ENCODE results near the gene STPG4.

Gene STPG4

DNA sequence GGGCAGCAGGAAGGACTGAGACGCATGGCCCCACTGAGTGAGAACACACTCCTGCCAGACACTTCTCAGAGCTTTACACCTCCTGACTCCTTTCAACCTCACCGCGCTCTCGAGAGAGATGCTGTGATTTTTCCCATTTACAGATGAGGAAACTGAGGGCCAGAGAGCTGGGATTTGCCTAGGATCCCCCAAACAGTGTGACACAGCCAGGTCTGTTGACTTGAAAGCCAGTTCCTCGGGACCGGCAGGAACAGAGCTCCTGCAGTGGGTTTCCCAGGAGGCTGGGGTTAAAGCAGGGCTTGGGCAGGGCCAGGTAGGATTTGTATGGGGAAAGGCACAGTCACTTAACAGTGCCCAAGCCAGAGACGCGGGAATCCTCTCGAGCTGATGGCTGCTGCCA lies 81.9 kb downstream of the STPG4 start:
- DNase-seq (ENCODE audit: extremely low read depth in 1 of 2, low read depth in 1 of 2), result no peak

DNA sequence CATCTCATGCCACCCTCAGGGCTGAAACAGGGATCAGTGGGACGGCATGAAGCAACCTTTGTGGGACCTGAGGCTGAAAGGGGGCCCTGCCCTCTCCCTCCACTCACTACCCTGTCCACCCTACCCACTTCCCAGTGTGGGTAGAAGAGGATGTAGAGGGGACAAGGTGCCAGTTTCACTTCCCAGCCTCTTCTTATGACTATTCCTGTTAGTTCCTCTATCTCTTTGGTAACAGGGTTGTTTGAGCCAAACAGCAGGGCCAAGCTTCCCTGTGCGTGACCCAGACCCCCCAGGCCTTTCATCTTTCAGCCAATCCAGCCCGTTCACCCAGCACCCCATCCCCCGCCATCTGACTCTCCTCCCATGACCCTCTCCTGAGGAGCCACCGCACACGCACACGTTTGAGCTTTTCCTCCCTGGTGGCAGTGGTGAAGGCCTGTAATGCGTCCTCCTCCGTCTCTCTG lies 82.3 kb downstream of the STPG4 start:
- DNase-seq (ENCODE audit: extremely low read depth in 1 of 2, low read depth in 1 of 2), result no peak

DNA sequence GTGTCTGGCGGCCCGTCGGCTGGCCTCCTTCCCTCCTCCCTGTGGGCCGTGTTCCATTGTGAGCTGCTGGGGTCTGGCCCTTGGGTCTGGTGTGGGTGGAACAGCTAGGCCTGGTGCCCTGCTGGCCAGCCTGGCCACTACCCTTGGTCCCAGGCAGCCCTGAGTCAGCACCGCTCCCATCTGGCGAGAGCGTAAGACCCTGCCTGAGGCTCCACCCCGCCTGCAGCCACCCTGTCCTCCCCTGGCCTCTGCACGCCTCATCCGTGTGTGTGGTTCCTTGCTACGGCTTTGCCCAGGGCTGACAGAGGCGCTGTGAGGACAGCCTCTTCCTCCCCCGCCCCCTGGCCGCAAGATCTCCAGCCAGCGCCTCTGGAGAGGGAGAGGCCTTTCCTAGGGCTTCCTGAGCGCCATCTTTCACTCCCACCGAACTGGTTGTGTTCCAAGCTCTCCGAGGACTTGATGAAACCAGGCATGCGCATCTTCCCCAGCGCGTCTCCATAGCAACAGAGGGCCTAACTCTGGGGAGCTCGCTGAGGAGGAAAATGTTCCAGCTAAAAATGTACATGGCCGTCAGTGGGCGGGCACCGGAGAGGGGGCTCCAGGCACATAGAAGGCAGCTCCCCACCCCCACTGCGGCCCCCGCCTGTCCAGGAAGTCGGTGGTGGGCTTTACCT lies 83.0 kb downstream of the STPG4 start:
- DNase-seq (ENCODE audit: extremely low read depth in 1 of 2, low read depth in 1 of 2), result no peak

DNA sequence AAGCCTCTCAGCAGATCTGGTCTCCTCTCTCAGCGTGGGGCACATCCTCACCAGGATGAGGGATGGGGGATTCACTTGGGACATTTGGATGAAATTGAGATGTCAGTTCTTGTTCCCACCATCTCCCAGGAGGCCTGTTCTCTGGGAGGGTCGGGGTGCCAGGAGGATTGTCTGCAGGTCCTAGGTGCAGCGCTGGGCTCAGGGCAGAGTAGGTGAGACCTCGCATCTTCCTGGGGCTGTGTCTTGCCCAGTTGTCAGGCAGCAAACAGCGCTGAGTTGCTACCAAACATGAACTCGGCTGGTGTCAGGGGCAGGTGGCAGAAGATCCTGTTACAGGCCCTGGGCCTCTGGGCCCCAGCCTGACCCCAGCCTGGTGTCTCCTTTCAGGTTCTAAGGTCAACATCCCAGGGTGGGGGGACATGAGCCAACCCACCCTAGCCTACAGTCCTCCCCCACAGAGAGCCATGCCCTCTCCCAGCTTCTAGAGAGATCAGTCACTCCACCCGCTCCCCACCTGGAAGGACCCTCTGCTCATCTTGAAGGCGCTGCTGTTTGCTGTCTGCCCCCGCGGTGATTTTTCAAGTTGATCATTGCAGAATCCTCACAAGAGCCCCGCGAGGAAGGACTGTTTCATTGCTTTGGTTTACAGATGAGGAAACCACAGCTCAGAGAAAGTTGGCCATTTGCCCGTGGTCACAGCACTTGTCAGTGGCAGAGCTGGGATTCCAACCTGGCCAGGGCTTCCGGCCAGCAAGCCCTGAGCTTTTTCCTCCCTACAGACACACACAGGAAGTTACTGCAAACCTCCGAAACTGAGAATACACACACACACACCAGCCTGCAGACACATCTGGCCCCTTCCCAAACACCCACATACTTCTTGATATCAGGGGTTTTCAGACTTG lies 83.9 kb downstream of the STPG4 start:
- DNase-seq (ENCODE audit: extremely low read depth in 1 of 2, low read depth in 1 of 2), result no peak

DNA sequence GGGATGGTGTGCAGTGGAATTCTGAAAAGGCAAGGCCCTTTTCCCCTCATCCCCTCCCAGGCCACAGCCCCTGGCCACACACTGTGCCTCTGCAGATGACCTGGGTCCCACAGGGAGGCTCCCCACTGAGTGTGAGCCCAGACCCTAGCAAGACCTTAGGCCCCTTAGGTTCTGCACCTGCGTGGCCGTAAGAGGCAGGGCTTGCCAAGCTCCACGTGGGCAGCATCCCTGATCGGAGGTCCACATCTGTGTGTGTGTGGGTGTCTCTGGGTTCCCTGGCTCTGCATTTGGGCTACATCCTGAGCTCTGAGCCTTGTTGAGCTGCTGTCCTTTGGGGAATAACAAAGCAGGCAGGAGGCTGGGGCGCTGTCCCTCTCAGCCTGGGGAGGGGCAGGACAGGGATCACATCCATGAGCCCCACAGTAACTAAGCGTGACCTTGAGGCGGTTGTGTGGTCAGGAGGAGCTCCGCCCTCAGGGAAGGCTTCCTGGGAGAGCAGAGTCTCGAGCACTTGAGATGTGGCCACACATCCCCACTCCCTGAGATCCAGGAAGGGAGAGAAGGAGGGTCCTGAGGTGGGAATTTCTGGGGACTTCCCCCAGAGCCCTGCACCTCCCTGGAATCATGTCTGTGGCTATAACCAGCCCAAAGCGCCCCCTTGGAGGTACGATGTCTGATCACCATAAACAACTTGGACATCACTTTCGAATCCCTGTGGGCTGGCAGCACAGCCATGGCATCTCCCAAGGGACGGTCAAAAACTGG lies 84.8 kb downstream of the STPG4 start:
- DNase-seq (ENCODE audit: extremely low read depth in 1 of 2, low read depth in 1 of 2), result no peak

DNA sequence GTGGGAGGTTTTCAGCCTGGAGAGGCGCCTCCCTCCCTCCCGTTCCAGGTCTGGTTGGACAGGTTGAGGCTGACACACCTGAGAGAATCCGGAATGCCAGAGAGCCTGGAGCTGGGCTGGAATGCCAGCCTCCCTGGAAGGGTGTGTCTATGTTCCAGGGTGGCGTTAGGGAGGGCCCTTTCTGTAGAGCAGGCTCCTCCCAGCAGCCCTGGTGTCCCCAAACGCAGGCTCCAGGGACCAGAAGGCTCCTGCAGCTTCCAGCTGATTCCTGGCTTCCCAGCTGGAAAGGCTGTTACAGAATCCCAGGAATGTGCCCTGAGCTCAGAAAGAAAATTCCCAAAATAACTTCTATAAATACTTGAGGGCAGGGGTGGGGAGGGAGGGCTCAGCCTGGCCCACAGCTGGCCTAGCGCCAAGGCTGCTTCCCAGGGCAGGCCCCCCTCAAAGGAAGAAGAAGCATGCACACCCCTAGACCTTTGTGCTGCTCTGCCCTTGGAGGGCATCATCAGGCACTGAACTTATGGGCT lies 85.4 kb downstream of the STPG4 start:
- DNase-seq (ENCODE audit: extremely low read depth in 1 of 2, low read depth in 1 of 2), result no peak

DNA sequence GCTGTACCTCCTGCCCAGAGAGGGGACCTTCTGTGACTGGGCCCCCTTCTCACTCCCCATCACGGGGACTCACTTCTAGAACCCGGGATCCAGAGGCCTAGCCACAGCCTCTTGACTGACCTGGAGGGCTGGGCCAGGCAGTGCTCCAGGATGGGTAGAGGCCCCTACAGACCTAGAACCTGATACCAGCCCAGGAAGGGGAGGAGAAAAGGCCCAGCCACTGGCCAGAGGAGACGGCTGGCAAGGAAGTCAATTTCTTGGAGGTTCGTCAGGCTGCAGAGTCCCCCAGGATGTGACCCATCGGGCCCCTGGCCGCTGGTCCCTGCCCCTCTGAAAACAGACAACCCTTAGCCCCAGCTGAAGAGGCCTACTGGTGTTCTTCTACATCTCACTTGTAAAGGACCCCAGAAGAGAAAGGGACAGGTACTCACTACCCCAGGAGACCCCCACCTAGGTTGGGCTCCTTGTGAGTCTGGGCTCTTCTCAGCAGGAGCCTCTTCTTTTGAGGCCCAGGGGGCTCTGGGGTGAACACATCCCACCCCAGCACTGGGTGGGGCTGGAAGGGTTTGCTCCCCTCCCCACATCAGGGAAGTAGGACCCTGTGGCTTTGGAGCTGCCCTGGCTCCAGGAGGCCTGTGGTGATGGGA lies 86.0 kb downstream of the STPG4 start:
- DNase-seq (ENCODE audit: extremely low read depth in 1 of 2, low read depth in 1 of 2), result no peak

DNA sequence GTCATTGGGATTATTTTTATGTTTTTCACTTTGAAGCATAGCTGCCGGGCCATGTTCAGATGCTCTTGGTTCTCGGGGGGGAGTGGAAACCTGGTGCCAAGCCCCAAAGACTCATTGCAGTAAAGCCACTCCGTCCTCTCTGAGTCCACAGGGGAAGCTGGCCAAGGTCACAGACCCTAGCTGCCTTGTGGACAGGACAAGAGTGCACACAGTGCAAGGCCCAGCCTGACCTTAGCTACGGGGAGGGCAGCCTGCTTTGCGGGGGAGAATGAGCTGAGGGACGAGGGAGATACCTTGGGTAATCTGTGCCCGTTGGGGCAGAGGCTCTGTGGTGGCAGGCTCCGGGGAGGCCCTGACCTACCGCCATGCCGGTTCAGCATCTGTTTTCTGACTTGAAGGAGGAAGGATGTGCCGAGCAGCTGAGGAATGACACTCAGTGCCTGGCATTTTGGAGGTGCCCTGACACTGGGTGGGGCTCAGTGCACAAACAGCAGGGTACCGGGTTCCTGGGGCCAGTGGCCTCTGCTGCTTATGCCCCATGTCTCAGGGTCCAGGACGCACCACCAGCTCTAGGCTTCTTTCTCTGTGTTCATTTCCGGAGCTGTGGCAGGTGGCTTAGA lies 87.2 kb downstream of the STPG4 start:
- no peak for DNase-seq (ENCODE audit: extremely low read depth in 1 of 2, low read depth in 1 of 2)

DNA sequence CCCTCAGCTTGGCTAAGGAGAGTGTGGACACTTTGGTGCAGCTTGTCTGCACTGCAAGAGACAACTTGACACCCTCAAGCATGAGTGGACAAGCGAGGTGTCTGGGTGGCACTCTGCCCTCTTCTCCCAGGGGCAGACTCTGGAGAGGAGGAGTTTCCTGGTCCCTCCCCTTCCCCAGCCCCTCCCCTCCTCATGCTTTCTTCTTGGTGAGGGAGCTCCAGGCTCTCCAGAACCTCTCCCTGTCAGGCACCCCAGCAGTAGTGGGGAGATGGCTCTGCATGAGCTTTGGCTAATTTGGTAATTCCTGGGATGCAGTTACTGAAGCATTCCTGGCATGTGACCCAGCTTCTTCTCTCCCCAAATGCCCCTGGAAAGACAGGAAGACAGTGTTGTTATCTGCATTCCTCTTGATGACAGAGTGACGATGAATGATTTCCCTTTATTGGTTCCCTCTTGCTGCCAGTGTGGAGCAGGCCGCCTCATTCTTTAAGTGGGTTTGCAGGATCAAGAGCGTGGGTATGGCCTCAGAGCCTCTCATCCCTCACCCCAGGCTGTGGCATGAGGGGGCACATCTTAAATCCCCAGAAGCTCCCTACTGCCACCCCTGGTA lies 89.2 kb downstream of the STPG4 start:
- no peak for DNase-seq (ENCODE audit: extremely low read depth in 1 of 2, low read depth in 1 of 2)

DNA sequence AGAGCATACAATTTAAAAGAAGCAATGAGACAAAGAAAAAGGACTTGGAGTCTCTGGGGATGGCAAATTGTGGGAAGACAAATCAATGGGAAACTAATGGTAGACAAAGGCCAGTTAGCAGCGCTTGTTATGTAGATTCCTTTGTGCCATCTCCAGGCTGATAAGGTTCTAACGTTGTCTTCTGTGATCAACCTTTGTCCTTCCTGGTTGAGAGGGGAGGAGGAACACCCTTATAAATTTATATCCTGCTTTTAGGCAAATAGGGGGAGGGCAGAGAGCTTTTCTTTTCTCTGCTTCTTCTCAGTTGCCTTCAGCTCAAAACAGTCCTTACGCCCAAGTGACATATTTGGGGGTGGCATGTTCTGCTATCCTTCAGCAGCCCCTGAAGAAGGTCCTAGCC lies 89.8 kb downstream of the STPG4 start:
- DNase-seq (ENCODE audit: extremely low read depth in 1 of 2, low read depth in 1 of 2), result no peak

DNA sequence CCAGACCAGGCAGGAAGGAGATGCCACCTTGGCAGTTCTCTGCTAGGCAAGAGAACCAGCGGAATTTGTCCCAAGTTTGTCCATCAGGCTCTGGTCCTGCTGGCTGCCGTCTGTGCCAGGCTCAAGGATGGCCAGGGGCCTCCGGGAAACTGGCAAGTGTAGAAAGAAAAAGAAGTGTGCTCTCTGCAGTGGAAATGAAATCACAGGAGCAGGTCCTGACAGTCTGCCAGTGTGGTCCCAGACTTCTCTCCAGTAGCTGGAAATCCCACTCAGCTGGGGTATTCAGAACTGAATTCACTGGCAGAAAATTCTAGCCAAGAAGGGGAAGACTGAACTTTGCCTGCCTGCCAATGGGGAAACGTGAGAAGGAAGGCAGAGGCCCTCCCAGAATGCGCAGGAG lies 91.0 kb downstream of the STPG4 start:
- no peak for DNase-seq (ENCODE audit: extremely low read depth in 1 of 2, low read depth in 1 of 2)

DNA sequence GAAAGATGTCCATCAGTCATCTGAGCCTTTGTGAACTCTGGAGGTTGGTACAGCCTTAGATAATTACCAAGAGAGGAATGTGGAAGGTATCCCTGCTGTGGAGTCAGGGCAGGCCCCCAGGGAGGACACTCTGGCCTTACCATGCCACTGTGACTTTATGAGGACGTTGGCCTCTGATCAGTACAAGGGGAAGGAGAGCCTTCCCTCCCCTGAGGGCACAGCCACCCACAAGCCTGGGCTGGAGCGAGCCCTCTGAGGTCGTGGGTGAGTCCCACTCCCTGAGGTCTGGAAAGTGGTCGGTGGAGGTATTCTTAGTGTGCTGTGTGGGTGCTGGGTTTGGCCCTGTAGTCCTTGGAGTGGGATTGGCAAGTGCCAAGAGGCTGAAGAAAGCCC lies 91.6 kb downstream of the STPG4 start:
- no peak for DNase-seq (ENCODE audit: extremely low read depth in 1 of 2, low read depth in 1 of 2)

DNA sequence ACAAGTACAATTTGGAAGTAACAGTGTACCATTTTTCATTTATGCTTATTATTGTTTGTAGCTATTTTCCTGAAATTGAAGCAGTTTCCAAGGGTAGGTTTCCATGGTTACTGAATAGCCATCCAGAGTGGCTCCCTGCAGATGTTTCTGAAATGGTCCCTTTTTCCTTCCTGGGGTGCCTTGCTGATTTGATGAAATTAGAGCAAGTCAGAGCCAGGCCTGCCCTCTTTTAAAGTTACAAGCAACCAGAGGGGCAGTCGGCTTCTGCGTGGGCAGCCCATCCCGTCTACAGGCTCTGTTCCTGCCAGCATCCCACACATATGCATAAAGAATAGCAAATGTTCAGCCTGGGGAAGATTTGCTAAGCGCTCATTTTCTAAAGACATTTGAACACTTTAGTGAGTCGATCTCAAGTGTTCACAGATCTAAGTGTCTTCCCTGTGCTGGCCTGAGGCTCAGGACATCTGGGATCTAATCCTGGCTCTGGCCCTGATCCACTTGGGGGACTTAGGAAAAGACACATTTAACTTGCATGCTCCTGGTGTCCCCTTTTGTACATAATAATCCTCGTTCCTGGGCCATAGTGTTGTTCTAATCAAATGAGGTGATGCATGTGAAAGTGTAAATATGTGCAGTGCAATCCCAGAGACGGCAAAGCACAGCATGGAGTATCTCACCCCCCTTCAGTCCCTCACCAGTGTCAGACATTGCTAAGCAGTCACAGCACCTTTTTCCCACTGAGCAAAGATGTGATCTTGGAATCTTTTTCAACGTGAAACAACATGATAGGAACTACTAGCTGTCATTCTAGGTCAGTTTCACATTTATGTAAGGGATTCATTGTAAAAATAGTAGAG lies 92.2 kb downstream of the STPG4 start:
- DNase-seq (ENCODE audit: extremely low read depth in 1 of 2, low read depth in 1 of 2), result no peak

DNA sequence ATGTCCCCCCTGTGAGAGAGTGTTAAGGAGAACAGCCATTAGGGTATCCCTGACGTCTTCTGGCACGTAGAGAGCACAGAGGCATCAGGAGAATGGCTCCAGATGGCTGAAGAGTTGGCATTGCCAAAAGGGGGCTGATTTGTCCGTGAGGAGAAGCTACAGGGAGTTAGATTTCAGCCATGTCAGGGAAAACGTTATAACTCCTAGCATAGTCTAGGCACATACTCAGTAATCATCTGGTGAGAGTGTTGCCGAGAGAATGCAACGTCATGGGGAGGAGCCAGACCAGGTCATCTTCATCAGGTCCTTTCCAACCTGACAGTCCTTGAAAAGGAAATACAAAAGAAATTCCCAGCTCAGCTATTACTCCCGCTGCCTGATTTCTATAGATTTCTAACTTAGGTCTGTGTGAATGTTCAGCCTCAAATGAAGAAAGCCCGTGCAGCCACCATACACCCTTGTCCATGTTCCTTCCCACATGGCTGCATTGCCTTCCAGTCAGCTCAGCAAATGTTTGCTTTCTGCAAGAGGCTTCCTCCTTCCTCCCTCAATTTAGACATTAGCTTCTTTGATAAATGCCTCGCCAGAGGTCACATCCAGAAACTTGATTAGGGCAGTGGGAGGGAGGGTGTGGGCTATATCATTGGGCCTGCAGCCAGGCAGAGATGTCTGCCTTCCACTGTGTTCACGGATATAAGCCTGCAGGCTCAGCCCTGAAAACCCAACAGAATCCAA lies 93.0 kb downstream of the STPG4 start:
- no peak for DNase-seq (ENCODE audit: extremely low read depth in 1 of 2, low read depth in 1 of 2)

DNA sequence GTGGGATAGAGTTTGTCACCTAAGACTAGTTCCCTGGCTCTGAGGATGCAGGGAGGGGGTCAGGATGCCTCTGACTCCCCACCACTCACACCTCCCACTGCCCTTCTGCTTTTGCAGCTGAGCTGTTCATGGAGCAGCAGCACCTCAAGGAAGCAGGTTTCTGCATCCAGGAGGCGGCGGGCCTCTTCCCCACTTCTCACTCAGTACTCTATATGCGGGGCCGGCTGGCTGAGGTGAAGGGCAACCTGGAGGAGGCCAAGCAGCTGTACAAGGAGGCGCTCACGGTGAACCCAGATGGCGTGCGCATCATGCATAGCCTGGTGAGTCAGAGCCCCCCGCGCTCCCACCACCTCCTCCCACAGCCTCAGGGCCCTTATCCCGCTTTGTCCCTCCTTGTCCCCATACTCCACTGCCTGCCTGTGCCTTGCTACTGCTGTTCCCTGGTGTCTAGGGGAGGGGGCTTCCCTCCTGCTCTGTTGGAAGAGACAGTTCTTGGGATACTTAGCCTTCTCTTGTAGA lies 94.4 kb downstream of the STPG4 start:
- no peak for DNase-seq (ENCODE audit: extremely low read depth in 1 of 2, low read depth in 1 of 2)

DNA sequence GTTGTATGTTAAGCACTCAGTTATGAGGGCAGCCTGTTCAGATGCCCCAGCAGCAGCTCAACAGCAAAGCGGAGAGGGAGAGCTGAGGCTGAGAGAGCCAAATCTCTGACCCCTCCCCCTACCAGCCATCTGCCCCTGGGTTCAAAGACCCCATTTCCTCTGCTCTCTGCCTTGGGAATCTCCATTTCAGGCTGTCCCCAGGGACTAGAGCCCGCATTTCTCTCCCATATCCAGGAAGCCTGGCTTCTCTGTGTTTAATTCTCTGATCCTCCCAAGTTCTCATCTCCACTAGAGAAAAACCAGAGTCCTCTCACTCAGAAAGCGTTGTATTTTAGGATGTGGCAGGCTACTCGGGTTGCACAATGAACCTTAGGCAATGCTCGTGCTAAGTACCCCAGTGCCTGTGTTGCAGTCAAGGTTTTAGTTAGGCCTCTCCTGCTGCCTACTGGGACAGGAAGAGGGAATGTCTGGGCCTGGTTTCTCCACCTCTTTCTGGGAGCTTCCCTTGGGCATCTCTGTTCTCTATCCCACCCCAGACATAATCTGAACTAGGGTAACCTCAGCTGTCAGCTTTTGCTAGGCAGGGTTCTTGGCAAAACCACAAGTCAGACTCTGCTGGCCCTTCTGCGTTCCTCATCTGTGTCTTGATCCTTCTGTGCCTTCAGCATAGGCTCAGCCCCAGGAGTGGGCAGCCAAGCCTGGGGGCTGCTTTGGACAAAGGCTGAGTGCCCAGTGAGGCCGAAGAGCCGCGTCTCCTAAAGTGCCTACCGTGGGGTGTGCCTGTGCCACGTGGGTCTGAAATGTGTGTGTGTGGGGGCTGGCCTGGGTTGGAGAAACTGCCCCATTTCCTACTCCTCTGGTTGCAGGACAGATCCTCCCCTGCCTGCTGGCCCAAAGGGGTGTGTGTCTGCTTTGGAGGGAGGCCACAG lies 96.8 kb downstream of the STPG4 start:
- no peak for DNase-seq (ENCODE audit: extremely low read depth in 1 of 2, low read depth in 1 of 2)

DNA sequence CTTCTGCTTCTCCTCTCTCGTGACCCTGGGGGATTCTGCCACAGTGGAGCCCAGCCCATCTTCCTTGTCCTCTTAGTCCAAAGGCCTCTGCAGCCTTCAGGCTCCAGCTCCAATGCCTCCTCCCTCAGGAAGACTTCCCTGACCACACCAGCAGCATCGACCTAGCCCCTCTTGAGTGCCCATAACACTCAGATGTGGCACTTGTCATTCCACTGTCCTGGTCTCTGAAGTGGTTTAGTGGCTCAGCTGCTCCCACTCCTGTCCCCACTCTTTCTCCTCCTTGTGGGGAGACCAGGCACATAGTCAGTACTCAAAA lies 97.5 kb downstream of the STPG4 start:
- DNase-seq (ENCODE audit: extremely low read depth in 1 of 2, low read depth in 1 of 2), result no peak

All from activated CD8-positive, alpha-beta memory T cell treated with anti-CD3 and anti-CD28 coated beads for 1 hour (primary cell).